Embryonic facial prominence (tissue), 1 donor: Measurements from ENCODE around the gene MRPL43.
"Not testable (repeated sequence)": the region's sequence is repeated elsewhere in the genome, so short reads cannot be mapped to it uniquely, and the experiment has no call there.

Experiments used
- DNase-seq: peaks from one replicate; pipeline ENCODE4 v3.0.0-alpha.2; 2016; ENCODE audit errors: extremely low spot score

The MRPL43 gene

GRCh38 chr10:100986952-100987684 is at the start of gene MRPL43, which contains the start of gene TWNK:
MRPL43 (minus strand) TSS chr10:100987497; CDS start chr10:100987443, 54 bp downstream.
TWNK (plus strand) TSS chr10:100987543; CDS start chr10:100988211, 668 bp downstream.
- peak; percentile 68 for DNase-seq

GRCh38 chr10:101036726-101037125 is 49.4 kb upstream of the MRPL43 start:
- DNase-seq = no peak

DNA sequence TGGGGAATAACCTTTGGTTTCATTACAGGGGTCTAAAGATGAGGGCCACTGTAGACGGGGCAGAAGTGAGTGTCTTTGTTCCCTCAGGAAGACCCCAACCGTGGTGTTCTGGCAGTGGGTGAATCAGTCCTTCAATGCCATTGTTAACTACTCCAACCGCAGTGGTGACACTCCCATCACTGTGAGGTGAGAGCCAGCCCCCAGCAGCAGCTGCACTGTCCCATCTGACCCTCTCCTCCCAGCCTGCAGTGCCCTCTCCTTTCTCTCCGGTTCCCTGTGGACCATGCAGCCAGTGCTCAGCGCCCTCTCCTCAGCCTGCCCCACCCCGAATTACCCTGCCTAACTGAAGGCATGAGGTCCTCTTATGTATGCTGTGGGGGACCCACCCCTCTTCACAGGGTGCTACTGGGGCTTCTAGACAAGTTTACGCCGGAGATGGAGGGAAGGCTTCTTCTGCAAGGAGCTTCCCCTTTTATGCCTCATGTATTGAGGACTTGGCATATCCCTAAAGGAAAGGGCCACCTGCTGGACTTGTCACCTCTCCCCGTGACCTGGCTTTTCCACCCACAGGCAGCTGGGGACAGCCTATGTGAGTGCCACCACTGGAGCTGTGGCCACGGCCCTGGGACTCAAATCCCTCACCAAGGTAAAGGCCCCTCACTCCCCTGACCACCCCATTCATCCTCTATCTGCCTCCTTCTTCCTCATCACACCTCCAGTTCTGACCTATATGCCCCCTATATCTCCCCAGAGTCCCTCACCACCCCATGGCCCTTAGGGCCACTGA is 48.8 kb upstream of the MRPL43 start:
- no peak for DNase-seq

GRCh38 chr10:101035314-101035713 is 48.0 kb upstream of the MRPL43 start:
- no peak for DNase-seq

DNA sequence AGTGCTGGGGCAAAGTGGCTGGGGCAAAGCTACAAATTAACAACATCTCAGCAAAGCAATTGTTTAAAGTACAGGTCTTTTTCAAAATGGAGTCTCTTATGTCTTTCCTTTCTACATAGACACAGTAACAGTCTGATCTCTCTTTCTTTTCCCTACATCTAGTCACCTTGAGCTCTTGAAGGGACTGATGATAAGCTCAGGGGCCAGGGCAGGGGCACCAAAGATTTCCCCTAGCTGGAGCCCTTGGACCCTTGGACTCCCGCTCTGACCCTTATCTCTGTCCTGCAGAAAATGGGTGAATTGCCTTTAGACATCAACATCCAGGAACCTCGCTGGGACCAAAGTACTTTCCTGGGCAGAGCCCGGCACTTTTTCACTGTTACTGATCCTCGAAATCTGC is 47.1 kb upstream of the MRPL43 start:
- not testable (repeated sequence) for DNase-seq

DNA sequence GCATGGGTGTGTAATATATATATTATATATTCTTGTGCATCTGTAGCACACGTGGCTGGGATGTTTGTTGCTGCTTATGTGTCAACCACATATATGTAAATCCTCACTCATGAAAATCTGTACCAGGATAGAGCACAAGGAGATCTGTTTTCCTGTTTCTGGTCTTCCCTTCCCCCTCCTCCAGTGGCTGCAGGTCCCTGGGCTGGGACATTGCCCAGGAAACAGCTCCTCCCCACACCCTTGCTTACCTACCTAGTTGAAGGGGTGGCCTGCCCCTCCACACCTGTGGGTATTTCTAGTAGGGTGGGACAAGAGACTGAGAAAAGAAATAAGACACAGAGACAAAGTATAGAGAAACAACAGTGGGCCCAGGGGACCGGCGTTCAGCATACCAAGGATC is 46.0 kb upstream of the MRPL43 start:
- DNase-seq = no peak

DNA sequence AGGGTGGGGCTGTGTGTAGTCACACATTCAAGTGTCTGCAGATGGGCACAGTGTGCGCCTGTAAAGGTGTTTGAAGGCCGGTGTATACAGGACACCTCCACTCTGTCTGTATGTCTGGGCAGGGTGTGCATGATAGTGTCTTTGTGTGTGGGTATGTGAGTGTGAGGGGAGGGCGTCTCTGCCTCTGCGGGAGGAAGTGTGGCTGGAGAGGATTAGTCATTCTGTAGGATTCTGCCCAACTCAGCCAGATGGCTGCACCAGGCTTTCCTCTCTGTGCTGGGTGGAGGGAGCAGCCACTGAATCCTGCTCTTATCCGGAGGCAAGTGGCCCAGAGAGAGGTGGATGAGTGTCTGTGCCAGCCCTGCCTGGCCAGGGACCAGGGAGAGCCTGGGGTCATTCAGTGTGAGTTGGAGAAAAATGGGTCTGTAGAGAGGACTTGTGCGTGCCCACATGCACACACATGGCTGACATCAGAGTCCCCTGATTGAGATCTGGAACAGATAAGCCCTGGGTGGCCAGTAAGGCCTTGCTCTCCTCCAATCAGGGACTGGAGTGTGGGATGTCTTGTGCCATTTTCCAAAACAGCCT is 45.4 kb upstream of the MRPL43 start:
- DNase-seq = no peak

DNA sequence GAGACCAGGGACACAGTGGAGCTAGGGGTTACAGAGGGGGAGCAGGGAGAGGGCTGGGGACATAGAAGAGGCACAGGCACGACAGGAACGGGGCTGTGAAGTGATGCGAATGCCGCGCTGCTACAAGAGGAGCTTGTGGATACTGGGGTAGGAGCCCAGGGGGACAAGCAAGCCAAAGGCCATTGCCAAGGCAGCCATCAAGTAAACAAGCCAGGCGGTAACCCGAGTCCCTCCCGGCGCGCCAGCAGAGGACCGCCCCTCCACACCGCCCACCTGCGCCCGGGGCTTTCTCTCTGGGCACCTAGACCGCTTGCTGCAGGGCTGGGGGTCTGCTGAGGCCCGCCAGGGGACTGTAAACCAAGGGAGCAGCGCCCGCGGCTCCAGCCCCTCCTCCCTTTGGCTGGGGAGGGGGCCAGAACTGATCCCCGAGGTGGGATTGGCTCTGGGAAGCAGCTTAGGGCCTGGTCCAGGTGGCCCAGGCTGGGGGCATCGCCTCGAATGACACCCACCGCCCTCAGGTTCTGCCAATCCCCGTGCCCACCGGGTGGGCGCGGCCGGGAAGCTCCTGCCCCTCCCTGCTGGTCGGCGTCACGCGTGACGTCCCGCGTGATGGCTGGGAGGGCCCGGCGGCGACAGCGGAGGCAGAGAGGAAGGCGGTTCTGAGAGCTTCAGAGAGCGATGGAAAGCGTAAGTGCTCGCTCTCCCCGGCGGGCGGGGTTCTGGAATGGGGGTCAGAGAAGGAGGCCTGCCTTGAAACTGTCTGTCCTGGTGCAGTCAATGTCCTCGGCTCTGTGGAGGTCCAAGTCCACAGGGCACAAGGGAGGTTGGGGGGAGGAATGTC is 44.7 kb upstream of the MRPL43 start:
- DNase-seq = peak; percentile 66

- DNase-seq = peak; percentile 75
These were observed 44.0 kb upstream of the MRPL43 start, which contains the start of the genes PDZD7 and SFXN3 for GRCh38 chr10:101031128-101031795. PDZD7 (minus strand) TSS chr10:101031129; CDS start chr10:101030219, 910 bp downstream. SFXN3 (plus strand) TSS chr10:101031234; CDS start chr10:101034695, 3,461 bp downstream.

DNA sequence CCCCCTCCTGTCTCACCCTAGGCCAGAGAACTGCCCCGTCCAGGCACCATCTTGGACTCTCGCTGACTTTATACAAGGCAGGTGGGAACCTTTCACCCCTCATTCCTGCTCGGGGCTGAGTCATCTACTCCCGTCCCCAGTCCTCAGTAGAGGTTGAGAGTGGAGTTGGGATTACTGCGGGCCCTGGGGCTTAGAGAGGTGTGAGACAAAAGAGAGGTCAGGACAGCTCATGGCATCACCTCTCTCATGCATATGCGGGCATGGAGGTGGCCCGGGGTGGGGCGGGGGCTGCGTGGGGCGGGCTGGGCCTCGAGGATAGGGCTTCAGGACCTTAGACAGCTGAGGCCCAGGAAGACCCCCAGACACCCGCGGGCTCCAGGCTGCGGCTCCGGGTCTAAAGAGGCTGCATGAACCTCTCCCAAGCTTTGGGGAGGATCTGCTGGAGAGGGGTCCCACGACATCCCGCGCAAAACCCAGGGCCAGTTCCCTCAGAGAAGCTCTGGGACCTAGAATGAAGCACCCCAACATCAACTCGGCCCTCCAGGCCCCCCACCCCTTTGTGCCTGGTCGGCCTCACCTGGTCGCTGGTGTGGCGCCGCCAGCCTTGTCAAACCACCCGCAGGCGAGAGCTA is 43.3 kb upstream of the MRPL43 start:
- no peak for DNase-seq

DNA sequence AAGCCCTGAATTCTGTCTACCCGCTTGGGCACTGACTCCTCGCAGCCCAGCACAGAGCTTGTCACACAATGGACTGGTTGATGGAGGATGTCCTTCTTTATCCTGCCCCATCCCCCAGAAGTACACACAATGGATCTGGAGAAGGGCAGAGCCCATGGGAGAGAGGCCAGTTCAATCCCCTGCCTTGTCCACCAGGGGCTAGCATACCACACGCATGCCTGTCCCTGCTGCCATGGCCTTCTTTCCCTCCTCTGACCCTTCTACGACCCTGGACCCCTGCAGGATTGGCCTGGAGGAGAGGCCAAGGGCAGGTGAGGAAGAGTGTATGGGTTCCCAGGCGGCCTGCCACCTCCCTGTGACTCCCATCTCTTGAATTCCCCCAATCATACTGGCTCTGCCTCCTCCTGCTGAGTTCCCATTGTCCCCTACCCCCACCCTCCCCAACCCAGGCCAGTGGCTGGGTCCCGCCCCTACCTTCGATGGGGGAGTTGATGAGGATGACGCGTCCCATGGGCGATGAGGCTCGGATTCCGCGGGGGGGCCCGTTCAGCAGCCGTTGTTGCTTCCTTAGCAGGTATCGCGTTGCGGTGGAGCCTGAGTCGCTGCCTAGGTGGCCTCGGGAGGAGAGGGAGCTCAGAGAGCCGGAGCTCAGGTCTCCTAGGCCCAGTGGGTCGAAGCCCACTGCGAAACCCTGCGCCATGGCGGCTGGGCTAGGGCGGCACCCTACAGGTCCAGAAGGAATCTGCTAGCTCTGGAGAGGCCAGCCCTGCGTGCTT is 42.4 kb upstream of the MRPL43 start:
- DNase-seq = no peak

GRCh38 chr10:101028446-101029337 is 41.4 kb upstream of the MRPL43 start:
- no peak for DNase-seq

DNA sequence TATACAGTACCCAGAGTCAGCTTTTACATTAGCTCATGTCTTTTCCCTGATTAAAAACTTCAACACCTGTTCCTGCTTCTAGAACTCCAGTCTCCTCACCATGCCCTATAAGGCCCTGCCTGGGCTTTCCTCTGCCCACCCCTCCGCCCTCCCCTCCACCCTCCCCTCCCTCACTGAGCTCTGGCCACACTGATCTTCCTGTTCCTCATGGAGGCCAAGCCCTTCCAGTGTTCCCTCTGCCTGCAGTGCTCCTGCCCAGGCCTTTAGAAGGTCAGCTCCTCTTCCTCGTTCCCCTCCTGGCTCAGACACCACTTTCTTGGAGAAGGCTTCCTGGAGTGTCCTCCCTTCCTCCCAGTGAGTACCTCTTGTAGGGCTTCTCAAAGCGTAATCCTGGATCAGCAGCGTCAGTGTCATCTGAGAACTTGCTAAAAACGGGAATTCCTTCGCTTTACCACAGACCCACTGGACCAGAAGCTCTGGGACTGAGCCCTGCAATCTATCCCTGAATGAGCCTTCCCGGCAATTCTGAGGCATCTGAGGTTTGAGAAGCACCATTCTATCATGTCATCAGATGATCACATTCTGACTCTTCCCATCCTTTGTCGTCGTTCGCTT is 39.9 kb upstream of the MRPL43 start:
- DNase-seq = no peak

GRCh38 chr10:101022967-101023705 is 35.8 kb upstream of the MRPL43 start:
- DNase-seq = no peak

- no peak for DNase-seq
These were observed 34.5 kb upstream of the MRPL43 start for GRCh38 chr10:101021692-101022251.

DNA sequence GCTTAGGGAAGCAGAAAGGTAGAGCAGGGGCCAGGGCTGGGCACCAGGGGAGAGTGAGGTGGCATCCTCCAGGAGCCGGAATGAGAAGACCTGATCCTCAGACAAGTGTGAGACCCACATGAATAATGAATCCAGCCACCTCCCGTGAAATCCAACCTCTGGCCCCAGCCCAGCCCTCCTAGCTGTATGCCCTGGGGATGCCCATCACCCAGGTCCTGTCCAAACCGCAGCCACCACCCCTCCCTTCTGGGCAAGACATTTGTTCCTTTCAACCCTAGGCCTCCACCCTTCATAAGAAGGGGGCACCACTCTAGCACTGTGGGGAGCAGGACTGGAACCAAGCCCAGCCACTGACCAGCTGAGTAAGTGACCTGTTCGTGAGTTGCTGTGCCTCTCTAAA is 33.9 kb upstream of the MRPL43 start:
- no peak for DNase-seq

GRCh38 chr10:101020427-101021075 is 33.3 kb upstream of the MRPL43 start:
- no peak for DNase-seq
